ENCODE results near the gene STOML1. TPM values are rescaled to one million over a fixed set of nuclear protein-coding genes. Genes with fewer than 3 reads are reported as not detected.

STOML1 gene
- total and polyA plus RNA-seq, 8 donors: 5.2 to 13.2 (median 9.2) TPM

DNA sequence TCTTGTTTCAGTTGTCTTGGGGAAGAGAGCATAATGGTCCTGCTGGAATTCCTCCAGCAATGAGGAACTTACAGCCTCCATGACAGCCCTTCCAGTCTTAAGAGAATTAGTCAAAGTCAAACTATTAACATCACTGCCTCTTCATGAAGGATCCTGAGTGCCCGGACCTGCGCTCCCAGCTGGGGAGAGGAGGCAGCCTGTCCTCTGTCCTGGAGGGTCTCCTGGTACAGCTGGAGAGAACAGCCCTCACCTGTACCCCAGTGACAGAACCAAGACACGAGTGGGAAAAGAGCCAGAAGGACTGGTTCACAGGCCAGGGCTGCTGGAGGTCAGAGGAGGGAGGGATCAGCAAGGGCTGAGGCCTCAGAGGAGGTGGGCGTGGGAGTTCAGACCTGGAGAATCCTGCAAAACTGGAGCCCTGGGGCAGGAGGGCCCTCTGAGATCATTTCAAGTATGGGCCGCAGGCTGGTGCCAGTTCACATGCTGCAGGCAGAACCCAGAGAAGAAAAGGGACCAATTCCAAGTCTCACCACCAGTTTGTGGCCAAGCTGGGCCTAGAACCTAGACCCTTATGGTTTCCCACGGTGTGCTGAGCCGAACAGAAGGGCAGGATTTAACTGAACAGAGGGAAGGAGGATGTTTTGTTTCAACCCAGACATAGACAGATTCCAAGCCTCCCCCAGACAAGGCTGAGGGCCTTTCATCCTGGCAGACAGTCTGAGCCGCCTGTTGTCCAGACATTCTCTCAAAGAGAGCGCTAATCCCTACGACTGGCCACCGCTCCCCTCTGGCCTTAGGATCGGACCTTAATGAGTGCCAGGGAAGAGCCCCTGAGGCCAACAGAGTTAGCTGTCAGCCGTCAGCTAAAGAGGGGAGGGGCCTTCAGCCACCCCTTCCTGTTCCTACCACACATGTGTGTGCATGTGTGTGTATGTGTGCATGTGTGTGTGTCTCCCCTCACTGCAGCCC, 47.6 kb downstream of the STOML1 start:
- intact Hi-C loops (cut with DNase I): no loop called here

DNA sequence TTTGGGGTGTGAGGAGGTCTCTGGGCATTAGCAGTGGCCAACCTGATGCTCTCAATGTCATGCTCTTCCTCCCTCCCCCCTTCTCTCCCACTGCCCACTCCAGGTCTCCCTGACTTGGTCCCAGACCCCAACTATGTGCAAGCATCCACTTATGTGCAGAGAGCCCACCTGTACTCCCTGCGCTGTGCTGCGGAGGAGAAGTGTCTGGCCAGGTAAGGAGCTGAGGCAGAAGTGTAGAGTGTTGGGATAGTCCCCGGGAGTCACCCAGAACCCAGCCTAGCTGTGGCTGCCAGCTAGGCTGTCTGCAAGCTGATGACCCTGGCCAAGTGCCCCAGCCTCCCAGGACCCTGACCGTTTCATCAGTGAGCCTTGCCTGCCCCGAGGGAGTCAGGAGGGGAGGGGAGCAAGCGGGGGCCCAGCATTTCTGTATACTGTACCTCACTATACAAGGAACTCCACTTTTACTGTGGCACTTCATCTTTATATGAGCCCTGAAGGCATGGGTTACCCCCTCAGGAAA, 49.3 kb downstream of the STOML1 start:
- TF ChIP-seq, protein P1, sequence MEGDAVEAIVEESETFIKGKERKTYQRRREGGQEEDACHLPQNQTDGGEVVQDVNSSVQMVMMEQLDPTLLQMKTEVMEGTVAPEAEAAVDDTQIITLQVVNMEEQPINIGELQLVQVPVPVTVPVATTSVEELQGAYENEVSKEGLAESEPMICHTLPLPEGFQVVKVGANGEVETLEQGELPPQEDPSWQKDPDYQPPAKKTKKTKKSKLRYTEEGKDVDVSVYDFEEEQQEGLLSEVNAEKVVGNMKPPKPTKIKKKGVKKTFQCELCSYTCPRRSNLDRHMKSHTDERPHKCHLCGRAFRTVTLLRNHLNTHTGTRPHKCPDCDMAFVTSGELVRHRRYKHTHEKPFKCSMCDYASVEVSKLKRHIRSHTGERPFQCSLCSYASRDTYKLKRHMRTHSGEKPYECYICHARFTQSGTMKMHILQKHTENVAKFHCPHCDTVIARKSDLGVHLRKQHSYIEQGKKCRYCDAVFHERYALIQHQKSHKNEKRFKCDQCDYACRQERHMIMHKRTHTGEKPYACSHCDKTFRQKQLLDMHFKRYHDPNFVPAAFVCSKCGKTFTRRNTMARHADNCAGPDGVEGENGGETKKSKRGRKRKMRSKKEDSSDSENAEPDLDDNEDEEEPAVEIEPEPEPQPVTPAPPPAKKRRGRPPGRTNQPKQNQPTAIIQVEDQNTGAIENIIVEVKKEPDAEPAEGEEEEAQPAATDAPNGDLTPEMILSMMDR (IDR thresholded peaks at IDR 0.05): no peak
- DNase-seq (no peak), FAIRE-seq (no peak), ATAC-seq (no peak)
- Histone ChIP-seq H3K27ac (no peak overlapping the region), H3K4me3 (no peak overlapping the region), H3K36me3 (no peaks in the 10 kb centered on the region), H3K4me1 (no peaks in the 10 kb centered on the region), H3K9me3 (no peaks in the 10 kb centered on the region), H3K27me3 (no peaks in the 10 kb centered on the region)
- WGBS, 2 donors: 76 to 83% methylated on average over 6 of the region's 6 CpGs
- intact Hi-C loops (cut with DNase I): no loop called here

More for the DNA sequence above, 47.6 kb downstream of the STOML1 start:
- Histone ChIP-seq H3K4me1 (no peaks in the 10 kb centered on the region), H3K9me3 (no peaks in the 10 kb centered on the region), H3K36me3 (no peaks in the 10 kb centered on the region), H3K27ac (no peak overlapping the region), H3K4me3 (no peak overlapping the region), H3K27me3 (no peaks in the 10 kb centered on the region)
- 83 to 90% methylated on average over 13 of the region's 13 CpGs for WGBS, 2 donors
- TF ChIP-seq, protein P1 (IDR thresholded peaks at IDR 0.05): no peak
- DNase-seq: no peak
- no peak for ATAC-seq
- no peak for FAIRE-seq

DNA sequence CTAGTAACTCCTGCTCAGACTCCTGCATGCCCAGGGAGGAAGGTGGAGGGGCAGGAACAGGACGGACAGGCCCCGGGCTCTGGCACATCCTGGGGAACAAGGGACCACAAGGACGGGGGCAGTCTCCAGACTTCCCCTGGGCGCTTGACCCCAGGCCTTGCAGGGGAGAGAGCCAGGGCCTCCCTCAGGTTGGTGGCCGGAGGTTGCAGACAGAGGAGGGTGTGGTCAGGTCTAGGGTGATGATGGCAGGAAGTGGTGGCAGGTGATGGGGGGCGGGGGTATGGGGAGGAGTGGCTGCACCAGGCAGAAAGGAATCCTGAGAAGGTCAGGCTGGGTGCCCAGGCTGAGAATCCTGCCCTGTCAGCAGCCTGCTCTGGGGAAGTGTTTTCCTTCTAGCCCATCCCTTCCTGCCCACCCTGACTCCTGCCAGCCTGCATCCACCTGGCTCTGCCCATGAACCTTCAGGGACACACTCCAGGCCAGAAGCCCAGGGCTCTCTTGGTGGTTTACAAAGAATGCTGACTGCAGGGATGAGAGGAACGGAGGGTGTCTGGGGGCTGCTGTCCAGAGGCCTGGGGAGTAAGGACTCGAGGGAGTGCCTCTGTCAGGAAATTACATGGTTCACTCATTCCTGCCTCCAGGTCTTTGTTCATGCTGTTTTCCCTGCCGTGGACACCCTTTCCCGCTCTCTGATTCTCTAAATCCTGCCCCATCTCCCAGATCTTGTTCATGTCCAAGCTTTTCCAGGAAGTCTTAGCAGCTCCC, 50.0 kb downstream of the STOML1 start:
- no peaks in the 10 kb centered on the region for H3K9me3 ChIP-seq
- DNase-seq: no peak
- no peak for FAIRE-seq
- 83 to 90% methylated on average over 10 of the region's 10 CpGs for WGBS, 2 donors
- no peaks in the 10 kb centered on the region for H3K36me3 ChIP-seq
- intact Hi-C loops (cut with DNase I): no loop called here
- no peaks in the 10 kb centered on the region for H3K4me1 ChIP-seq
- H3K4me3 ChIP-seq: no peak overlapping the region
- ATAC-seq: no peak
- TF ChIP-seq, protein P1 (IDR thresholded peaks at IDR 0.05): no peak
- H3K27ac ChIP-seq: no peak overlapping the region
- H3K27me3 ChIP-seq: no peaks in the 10 kb centered on the region

DNA sequence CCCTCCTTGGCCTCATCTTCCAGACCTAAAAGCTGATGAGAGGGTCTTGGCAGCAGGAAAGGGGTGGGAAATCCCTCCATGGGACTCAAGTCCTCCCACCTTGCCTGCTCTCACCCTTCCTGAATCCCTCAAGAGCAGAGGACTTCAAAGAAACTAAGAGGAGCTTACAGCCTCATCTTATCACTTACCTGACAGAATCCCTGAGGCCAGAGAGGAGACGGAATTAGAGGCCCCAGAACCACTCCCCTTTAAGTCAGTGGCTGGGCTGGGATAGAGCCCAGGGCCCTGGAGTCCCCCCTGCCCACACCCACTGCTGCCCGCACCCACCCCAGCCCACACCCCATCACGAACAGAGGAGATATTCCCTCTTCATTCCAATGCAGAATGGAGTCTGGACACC, 50.6 kb downstream of the STOML1 start:
- Histone ChIP-seq H3K4me1 (no peaks in the 10 kb centered on the region), H3K9me3 (no peaks in the 10 kb centered on the region), H3K27me3 (no peaks in the 10 kb centered on the region), H3K36me3 (no peaks in the 10 kb centered on the region), H3K27ac (no peak overlapping the region), H3K4me3 (no peak overlapping the region)
- TF ChIP-seq, protein P1 (IDR thresholded peaks at IDR 0.05): no peak
- no peak for DNase-seq
- no peak for ATAC-seq
- 85 to 89% methylated on average over 3 of the region's 3 CpGs for WGBS, 2 donors
- no peak for FAIRE-seq
- intact Hi-C loops (cut with DNase I): no loop called here

Data from pancreas (tissue), 10 donors.